NCI-H1417 treated with DMSO at 0.1 percent for 48 hours (cell line): Measurements from ENCODE around the gene C10orf67.
"Not testable (repeated sequence)": the region's sequence is repeated elsewhere in the genome, so short reads cannot be mapped to it uniquely, and the experiment has no call there.

Source experiments
- DNase-seq: peaks from one replicate; lab custom pipeline; 2025; lab: John Stamatoyannopoulos, UW

C10orf67 gene

GRCh38 chr10:23322082-23322481 is 22.5 kb downstream of the C10orf67 start:
- no peak for DNase-seq

GRCh38 chr10:23319835-23320234 is 24.8 kb downstream of the C10orf67 start:
- DNase-seq: no peak

GRCh38 chr10:23318359-23318758 is 26.2 kb downstream of the C10orf67 start:
- no peak for DNase-seq

GRCh38 chr10:23317416-23317815 is 27.2 kb downstream of the C10orf67 start:
- DNase-seq: no peak

GRCh38 chr10:23316406-23316805 is 28.2 kb downstream of the C10orf67 start:
- DNase-seq: no peak

- DNase-seq: no peak
These were observed 28.6 kb downstream of the C10orf67 start for GRCh38 chr10:23315966-23316365.

GRCh38 chr10:23314835-23315239 is 29.8 kb downstream of the C10orf67 start:
- peak; percentile 1 for DNase-seq

- no peak for DNase-seq
These were observed 33.6 kb downstream of the C10orf67 start for GRCh38 chr10:23311034-23311433.

- DNase-seq: no peak
These were observed 34.2 kb downstream of the C10orf67 start for GRCh38 chr10:23310404-23310803.

- DNase-seq: not testable (repeated sequence)
These were observed 44.6 kb downstream of the C10orf67 start for GRCh38 chr10:23299961-23300360.

GRCh38 chr10:23294638-23295247 is 49.9 kb downstream of the C10orf67 start:
- DNase-seq: no peak

- DNase-seq: no peak
These were observed 50.5 kb downstream of the C10orf67 start for GRCh38 chr10:23293973-23294590.

- peak; percentile 14 for DNase-seq
These were observed 51.4 kb downstream of the C10orf67 start for GRCh38 chr10:23293145-23293724.

- no peak for DNase-seq
These were observed 52.9 kb downstream of the C10orf67 start for GRCh38 chr10:23291551-23292334.

GRCh38 chr10:23284674-23285335 is 59.8 kb downstream of the C10orf67 start:
- no peak for DNase-seq

- no peak for DNase-seq
These were observed 60.4 kb downstream of the C10orf67 start for GRCh38 chr10:23284155-23284554.

- no peak for DNase-seq
These were observed 60.9 kb downstream of the C10orf67 start for GRCh38 chr10:23283680-23284079.

- no peak for DNase-seq
These were observed 63.6 kb downstream of the C10orf67 start for GRCh38 chr10:23281044-23281433.

- DNase-seq: no peak
These were observed 64.1 kb downstream of the C10orf67 start for GRCh38 chr10:23280419-23281043.

- no peak for DNase-seq
These were observed 69.2 kb downstream of the C10orf67 start for GRCh38 chr10:23275355-23275754.

GRCh38 chr10:23274179-23274578 is 70.4 kb downstream of the C10orf67 start:
- not testable (repeated sequence) for DNase-seq

GRCh38 chr10:23270531-23270930 is 74.1 kb downstream of the C10orf67 start:
- no peak for DNase-seq
